ENCODE data around the gene MAP1LC3B2. TPM values are rescaled to one million over a fixed set of nuclear protein-coding genes. Genes with fewer than 3 reads are reported as not detected.

Gene MAP1LC3B2
- total and polyA plus RNA-seq, 2 of the 8 experiments (the other 6 are each of a cell fraction or from before 2014, with no cell fraction given), result 0.39 to 1.5 TPM

DNA sequence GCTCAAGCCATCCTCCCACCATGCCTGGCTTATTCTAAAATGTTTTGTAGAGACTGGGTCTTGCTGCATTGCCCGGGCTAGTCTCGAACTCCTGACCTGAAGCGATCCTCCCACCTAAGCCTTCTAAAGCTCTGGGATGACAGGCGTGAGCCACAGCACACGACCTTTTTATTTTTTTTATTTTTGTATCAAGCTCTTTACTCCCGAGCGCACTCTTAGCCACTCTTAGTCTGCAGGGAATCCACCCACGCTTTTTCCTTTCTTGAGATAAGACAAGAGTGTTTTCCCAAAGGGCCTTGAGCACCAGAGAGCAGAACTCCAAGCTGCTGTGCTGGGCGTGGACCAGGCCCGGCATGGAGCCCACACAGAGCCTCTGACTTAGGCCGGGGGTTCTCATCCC is 23.4 kb downstream of the MAP1LC3B2 start:
- CTCF ChIA-PET (ENCODE audit: partially characterized antibody), result interaction anchor here (0.7 to 1.1 kb wide), 5 partner anchors 12 to 152 kb away, joined by 3 to 4 read pairs (median 3); no protein-coding TSS in a partner anchor
- TF ChIP-seq TBP (IDR thresholded peaks at IDR 0.05; ENCODE audit: low read depth, low read length) (no peak), JUN (IDR thresholded peaks at IDR 0.05; ENCODE audit: low read depth, low read length) (no peak), SP1 (IDR thresholded peaks at IDR 0.05; ENCODE audit: low read depth, low read length) (no peak), POLR2A (IDR thresholded peaks at IDR 0.05; ENCODE audit: control extremely low read depth in 1 of 2, low read depth in 2 of 2, low read length in 2 of 2) (no peak), POLR2AphosphoS5 (IDR thresholded peaks at IDR 0.05; ENCODE audit: low read depth, low read length) (no peak), CEBPB (IDR thresholded peaks at IDR 0.05; ENCODE audit: low read depth, low read length) (no peak), RNF2 (IDR thresholded peaks at IDR 0.05; ENCODE audit: borderline replicate concordance, low read depth, low read length, missing control alignments, poor library complexity, severe bottlenecking) (no peak)

More for the DNA sequence above, 23.4 kb downstream of the MAP1LC3B2 start:
- H4K20me1 ChIP-seq (replicated peaks in 1 of 2; ENCODE audit: control insufficient read depth in 1 of 2, insufficient read depth in 2 of 2, low read length in 2 of 2), result no peaks in the 10 kb centered on the region
- H3K36me3 ChIP-seq (ENCODE audit: control insufficient read depth in 2 of 4, insufficient read depth in 4 of 4, low read length in 3 of 4), result no peaks in the 10 kb centered on the region
- H3K27ac ChIP-seq (ENCODE audit: low read depth, low read length), result no peak overlapping the region
- 85% methylated on average over 11 of the region's 11 CpGs; no CpG with 5 or more reads in 1 of the 2 experiments for WGBS, 2 experiments (ENCODE audit: extremely low coverage in 1 of 2, insufficient coverage in 1 of 2, insufficient read length in 1 of 2, insufficient replicate concordance in 2 of 2, low coverage in 1 of 2, low lambda C conversion rate in 2 of 2, missing lambda C conversion rate in 1 of 2)
- DNase-seq (ENCODE audit: low read depth in 1 of 2, low spot score in 2 of 2) (no peak), FAIRE-seq (no peak)
- no peak overlapping the region for H4K8ac ChIP-seq (ENCODE audit: extremely low read depth, insufficient read depth, low read length)
- H3K4ac ChIP-seq (replicated peaks; ENCODE audit: insufficient read length, low read depth, low read length), result no peak overlapping the region
- no peak overlapping the region for H2BK20ac ChIP-seq (ENCODE audit: low read length)
- H3K14ac ChIP-seq (ENCODE audit: insufficient read length), result no peak overlapping the region
- H2AFZ ChIP-seq (ENCODE audit: low read length), result no peak overlapping the region
- no peak overlapping the region for H2BK15ac ChIP-seq (ENCODE audit: low read length)
- H3K27me3 ChIP-seq (replicated peaks in 1 of 4; ENCODE audit: control insufficient read depth in 3 of 4, extremely low read depth in 1 of 4, insufficient read depth in 3 of 4, low read length in 3 of 4), result no peaks in the 10 kb centered on the region
- H3K4me3 ChIP-seq (ENCODE audit: extremely low read depth in 1 of 4, insufficient read depth in 2 of 4, low read depth in 3 of 4, low read length in 4 of 4), result no peak overlapping the region
- no peak overlapping the region for H2BK120ac ChIP-seq (replicated peaks; ENCODE audit: low read depth, low read length)
- H3K4me2 ChIP-seq (ENCODE audit: insufficient read depth in 1 of 2, low read depth in 2 of 2, low read length in 2 of 2), result no peak overlapping the region
- no peaks in the 10 kb centered on the region; the same call in 1 of the 2 replicates for H3K23me2 ChIP-seq (ENCODE audit: low read depth, low read length)
- no peak overlapping the region for H3K18ac ChIP-seq (ENCODE audit: extremely low read depth, low read length)
- no peak overlapping the region for H4K91ac ChIP-seq (replicated peaks; ENCODE audit: insufficient read length, low read length)
- POLR2A ChIA-PET (ENCODE audit: partially characterized antibody), result interaction anchor here (0.5 kb wide), 1 partner anchor 48 kb away, joined by 3 read pairs; no protein-coding TSS in a partner anchor
- H4K5ac ChIP-seq (ENCODE audit: insufficient read length, low read depth, low read length), result no peak overlapping the region
- no peak overlapping the region for H3K23ac ChIP-seq (ENCODE audit: insufficient read length)
- H2AK5ac ChIP-seq (ENCODE audit: low read depth, low read length), result no peak overlapping the region
- H2BK5ac ChIP-seq (ENCODE audit: low read depth, low read length), result no peak overlapping the region
- H3K56ac ChIP-seq (replicated peaks; ENCODE audit: insufficient read length, low read depth, low read length), result no peak overlapping the region
- H2BK12ac ChIP-seq (ENCODE audit: low read depth, low read length), result no peak overlapping the region
- peaks cover 10 to 11% of the 10 kb centered on the region in 2 experiments for H3K9me3 ChIP-seq (ENCODE audit: insufficient read depth in 2 of 2, low read depth in 1 of 2, low read length in 1 of 2)
- H3K9ac ChIP-seq (replicated peaks in 1 of 4; ENCODE audit: extremely low read depth in 1 of 4, low read depth in 3 of 4, low read length in 3 of 4), result no peak overlapping the region
- no peaks in the 10 kb centered on the region for H3K4me1 ChIP-seq (replicated peaks in 1 of 4; ENCODE audit: control insufficient read depth in 3 of 4, insufficient read depth in 4 of 4, low read length in 3 of 4)
- no peaks in the 10 kb centered on the region for H3K79me2 ChIP-seq (ENCODE audit: control insufficient read depth in 1 of 2, insufficient read depth in 2 of 2, low read length in 2 of 2)
- H3K79me1 ChIP-seq (ENCODE audit: low read depth, low read length), result no peaks in the 10 kb centered on the region

Measured in H1 (cell line).